Globus pallidus (tissue), 1 donor: ENCODE measurements around the gene CTH.
"Not testable (repeated sequence)": the region's sequence is repeated elsewhere in the genome, so short reads cannot be mapped to it uniquely, and the experiment has no call there.

ENCODE experiments used
- DNase-seq: peaks from one replicate; pipeline ENCODE4 v3.0.0-alpha.2; 2015; ENCODE audit warnings: low spot score

Gene CTH

GRCh38 chr1:70455291-70455690 is 44.2 kb downstream of the CTH start:
- DNase-seq: no peak

- DNase-seq: peak; percentile 81
These were observed 47.1 kb downstream of the CTH start for GRCh38 chr1:70458131-70458530.

- no peak for DNase-seq
These were observed 48.6 kb downstream of the CTH start for GRCh38 chr1:70459496-70460225.

GRCh38 chr1:70460740-70461713 is 50.0 kb downstream of the CTH start:
- DNase-seq: not testable (repeated sequence)

- no peak for DNase-seq
These were observed 51.5 kb downstream of the CTH start for GRCh38 chr1:70462611-70463010.

GRCh38 chr1:70465911-70466310 is 54.8 kb downstream of the CTH start:
- no peak for DNase-seq

- no peak for DNase-seq
These were observed 56.5 kb downstream of the CTH start for GRCh38 chr1:70467531-70467930.

- DNase-seq: no peak
These were observed 57.1 kb downstream of the CTH start for GRCh38 chr1:70468180-70468579.

- not testable (repeated sequence) for DNase-seq
These were observed 58.1 kb downstream of the CTH start for GRCh38 chr1:70469184-70469583.

GRCh38 chr1:70475023-70475422 is 64.0 kb downstream of the CTH start:
- no peak for DNase-seq

- DNase-seq: no peak
These were observed 66.0 kb downstream of the CTH start for GRCh38 chr1:70477090-70477489.

GRCh38 chr1:70477905-70478304 is 66.8 kb downstream of the CTH start:
- DNase-seq: not testable (repeated sequence)

GRCh38 chr1:70483342-70483741 is 72.3 kb downstream of the CTH start:
- no peak for DNase-seq

GRCh38 chr1:70485624-70486023 is 74.6 kb downstream of the CTH start:
- DNase-seq: no peak

GRCh38 chr1:70486676-70487458 is 75.8 kb downstream of the CTH start:
- DNase-seq: no peak

GRCh38 chr1:70487459-70487815 is 76.4 kb downstream of the CTH start:
- no peak for DNase-seq

GRCh38 chr1:70487910-70488665 is 77.0 kb downstream of the CTH start:
- DNase-seq: peak; percentile 40
